ENCODE data around the gene GRIN2A. TPM values are rescaled to one million over a fixed set of nuclear protein-coding genes. Genes with fewer than 3 reads are reported as not detected.

The GRIN2A gene
- total and polyA plus RNA-seq, 2 of the 8 experiments (the other 6 are each of a cell fraction or from before 2014, with no cell fraction given) = 0.18 to 1.8 TPM

DNA sequence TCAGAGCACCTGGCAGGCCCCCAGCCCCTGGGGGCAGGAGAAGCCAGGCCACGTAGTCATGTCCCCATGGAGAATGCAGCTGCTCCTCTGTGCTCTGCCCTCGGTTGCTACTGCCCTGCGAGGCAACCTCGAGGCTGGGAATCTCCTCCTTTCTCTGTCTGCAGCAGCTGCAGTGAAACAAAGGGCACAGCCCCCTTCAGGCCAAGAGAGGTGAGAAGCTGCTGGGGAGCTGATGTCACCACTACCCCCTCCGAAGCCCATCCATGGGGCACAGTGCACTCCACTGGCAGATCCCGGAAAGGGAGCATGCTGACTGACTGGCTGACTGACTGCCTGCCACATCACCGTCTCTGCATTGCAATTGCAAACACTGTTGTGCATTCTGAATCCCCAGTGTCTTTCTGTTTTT is 103.7 kb downstream of the GRIN2A start (continued):
- TF ChIP-seq, protein P1, sequence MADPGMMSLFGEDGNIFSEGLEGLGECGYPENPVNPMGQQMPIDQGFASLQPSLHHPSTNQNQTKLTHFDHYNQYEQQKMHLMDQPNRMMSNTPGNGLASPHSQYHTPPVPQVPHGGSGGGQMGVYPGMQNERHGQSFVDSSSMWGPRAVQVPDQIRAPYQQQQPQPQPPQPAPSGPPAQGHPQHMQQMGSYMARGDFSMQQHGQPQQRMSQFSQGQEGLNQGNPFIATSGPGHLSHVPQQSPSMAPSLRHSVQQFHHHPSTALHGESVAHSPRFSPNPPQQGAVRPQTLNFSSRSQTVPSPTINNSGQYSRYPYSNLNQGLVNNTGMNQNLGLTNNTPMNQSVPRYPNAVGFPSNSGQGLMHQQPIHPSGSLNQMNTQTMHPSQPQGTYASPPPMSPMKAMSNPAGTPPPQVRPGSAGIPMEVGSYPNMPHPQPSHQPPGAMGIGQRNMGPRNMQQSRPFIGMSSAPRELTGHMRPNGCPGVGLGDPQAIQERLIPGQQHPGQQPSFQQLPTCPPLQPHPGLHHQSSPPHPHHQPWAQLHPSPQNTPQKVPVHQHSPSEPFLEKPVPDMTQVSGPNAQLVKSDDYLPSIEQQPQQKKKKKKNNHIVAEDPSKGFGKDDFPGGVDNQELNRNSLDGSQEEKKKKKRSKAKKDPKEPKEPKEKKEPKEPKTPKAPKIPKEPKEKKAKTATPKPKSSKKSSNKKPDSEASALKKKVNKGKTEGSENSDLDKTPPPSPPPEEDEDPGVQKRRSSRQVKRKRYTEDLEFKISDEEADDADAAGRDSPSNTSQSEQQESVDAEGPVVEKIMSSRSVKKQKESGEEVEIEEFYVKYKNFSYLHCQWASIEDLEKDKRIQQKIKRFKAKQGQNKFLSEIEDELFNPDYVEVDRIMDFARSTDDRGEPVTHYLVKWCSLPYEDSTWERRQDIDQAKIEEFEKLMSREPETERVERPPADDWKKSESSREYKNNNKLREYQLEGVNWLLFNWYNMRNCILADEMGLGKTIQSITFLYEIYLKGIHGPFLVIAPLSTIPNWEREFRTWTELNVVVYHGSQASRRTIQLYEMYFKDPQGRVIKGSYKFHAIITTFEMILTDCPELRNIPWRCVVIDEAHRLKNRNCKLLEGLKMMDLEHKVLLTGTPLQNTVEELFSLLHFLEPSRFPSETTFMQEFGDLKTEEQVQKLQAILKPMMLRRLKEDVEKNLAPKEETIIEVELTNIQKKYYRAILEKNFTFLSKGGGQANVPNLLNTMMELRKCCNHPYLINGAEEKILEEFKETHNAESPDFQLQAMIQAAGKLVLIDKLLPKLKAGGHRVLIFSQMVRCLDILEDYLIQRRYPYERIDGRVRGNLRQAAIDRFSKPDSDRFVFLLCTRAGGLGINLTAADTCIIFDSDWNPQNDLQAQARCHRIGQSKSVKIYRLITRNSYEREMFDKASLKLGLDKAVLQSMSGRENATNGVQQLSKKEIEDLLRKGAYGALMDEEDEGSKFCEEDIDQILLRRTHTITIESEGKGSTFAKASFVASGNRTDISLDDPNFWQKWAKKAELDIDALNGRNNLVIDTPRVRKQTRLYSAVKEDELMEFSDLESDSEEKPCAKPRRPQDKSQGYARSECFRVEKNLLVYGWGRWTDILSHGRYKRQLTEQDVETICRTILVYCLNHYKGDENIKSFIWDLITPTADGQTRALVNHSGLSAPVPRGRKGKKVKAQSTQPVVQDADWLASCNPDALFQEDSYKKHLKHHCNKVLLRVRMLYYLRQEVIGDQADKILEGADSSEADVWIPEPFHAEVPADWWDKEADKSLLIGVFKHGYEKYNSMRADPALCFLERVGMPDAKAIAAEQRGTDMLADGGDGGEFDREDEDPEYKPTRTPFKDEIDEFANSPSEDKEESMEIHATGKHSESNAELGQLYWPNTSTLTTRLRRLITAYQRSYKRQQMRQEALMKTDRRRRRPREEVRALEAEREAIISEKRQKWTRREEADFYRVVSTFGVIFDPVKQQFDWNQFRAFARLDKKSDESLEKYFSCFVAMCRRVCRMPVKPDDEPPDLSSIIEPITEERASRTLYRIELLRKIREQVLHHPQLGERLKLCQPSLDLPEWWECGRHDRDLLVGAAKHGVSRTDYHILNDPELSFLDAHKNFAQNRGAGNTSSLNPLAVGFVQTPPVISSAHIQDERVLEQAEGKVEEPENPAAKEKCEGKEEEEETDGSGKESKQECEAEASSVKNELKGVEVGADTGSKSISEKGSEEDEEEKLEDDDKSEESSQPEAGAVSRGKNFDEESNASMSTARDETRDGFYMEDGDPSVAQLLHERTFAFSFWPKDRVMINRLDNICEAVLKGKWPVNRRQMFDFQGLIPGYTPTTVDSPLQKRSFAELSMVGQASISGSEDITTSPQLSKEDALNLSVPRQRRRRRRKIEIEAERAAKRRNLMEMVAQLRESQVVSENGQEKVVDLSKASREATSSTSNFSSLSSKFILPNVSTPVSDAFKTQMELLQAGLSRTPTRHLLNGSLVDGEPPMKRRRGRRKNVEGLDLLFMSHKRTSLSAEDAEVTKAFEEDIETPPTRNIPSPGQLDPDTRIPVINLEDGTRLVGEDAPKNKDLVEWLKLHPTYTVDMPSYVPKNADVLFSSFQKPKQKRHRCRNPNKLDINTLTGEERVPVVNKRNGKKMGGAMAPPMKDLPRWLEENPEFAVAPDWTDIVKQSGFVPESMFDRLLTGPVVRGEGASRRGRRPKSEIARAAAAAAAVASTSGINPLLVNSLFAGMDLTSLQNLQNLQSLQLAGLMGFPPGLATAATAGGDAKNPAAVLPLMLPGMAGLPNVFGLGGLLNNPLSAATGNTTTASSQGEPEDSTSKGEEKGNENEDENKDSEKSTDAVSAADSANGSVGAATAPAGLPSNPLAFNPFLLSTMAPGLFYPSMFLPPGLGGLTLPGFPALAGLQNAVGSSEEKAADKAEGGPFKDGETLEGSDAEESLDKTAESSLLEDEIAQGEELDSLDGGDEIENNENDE (IDR thresholded peaks at IDR 0.05; ENCODE audit: insufficient replicate concordance, low read length) = no peak
- TF ChIP-seq SRF (IDR thresholded peaks at IDR 0.05; ENCODE audit: low read depth, low read length) (no peak), BCL11A (IDR thresholded peaks at IDR 0.05; ENCODE audit: low read depth in 2 of 2, low read length in 2 of 2) (no peak), TBP (IDR thresholded peaks at IDR 0.05; ENCODE audit: low read depth, low read length) (no peak), CEBPB (IDR thresholded peaks at IDR 0.05; ENCODE audit: low read depth, low read length) (no peak), CHD2 (IDR thresholded peaks at IDR 0.05; ENCODE audit: low read length) (no peak), RXRA (IDR thresholded peaks at IDR 0.05; ENCODE audit: insufficient read depth, low read depth, low read length) (no peak), KDM4A (IDR thresholded peaks at IDR 0.05; ENCODE audit: low read depth, low read length, severe bottlenecking) (no peak)
- TF ChIP-seq, protein P2, sequence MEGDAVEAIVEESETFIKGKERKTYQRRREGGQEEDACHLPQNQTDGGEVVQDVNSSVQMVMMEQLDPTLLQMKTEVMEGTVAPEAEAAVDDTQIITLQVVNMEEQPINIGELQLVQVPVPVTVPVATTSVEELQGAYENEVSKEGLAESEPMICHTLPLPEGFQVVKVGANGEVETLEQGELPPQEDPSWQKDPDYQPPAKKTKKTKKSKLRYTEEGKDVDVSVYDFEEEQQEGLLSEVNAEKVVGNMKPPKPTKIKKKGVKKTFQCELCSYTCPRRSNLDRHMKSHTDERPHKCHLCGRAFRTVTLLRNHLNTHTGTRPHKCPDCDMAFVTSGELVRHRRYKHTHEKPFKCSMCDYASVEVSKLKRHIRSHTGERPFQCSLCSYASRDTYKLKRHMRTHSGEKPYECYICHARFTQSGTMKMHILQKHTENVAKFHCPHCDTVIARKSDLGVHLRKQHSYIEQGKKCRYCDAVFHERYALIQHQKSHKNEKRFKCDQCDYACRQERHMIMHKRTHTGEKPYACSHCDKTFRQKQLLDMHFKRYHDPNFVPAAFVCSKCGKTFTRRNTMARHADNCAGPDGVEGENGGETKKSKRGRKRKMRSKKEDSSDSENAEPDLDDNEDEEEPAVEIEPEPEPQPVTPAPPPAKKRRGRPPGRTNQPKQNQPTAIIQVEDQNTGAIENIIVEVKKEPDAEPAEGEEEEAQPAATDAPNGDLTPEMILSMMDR (IDR thresholded peaks at IDR 0.05; ENCODE audit: control extremely low read depth in 1 of 3, insufficient read depth in 1 of 3, low read depth in 1 of 3, low read length in 3 of 3) = peak; percentile 61 to 71 (median 67)
